Glutamatergic neuron (in vitro differentiated cells): ENCODE results near the gene CCDC117. TPM values are rescaled to one million over a fixed set of nuclear protein-coding genes. Genes with fewer than 3 reads are reported as not detected.

ENCODE experiments used
- DNase-seq: peaks from one replicate; pipeline ENCODE4 v3.0.0; 2022
- H3K27ac Mint-ChIP-seq: one replicate; pipeline ENCODE4 v1.8.0; 2020; ENCODE audit warnings: mild to moderate bottlenecking, mixed read lengths, inconsistent platforms; ENCODE audit not compliant: unreplicated experiment
- H3K27me3 Mint-ChIP-seq: one replicate; pipeline ENCODE4 v1.8.0; 2020; ENCODE audit warnings: mild to moderate bottlenecking, moderate library complexity, mixed read lengths, inconsistent platforms; ENCODE audit not compliant: unreplicated experiment
- H3K36me3 Mint-ChIP-seq: one replicate; pipeline ENCODE4 v1.8.0; 2020; ENCODE audit warnings: mild to moderate bottlenecking, mixed read lengths, inconsistent platforms; ENCODE audit not compliant: unreplicated experiment
- H3K4me1 Mint-ChIP-seq: one replicate; pipeline ENCODE4 v1.8.0; 2020; ENCODE audit warnings: mild to moderate bottlenecking, low read depth, mixed read lengths, inconsistent platforms; ENCODE audit not compliant: unreplicated experiment
- H3K4me3 Mint-ChIP-seq: one replicate; pipeline ENCODE4 v1.8.0; 2020; ENCODE audit warnings: mild to moderate bottlenecking, mixed read lengths, inconsistent platforms; ENCODE audit not compliant: unreplicated experiment
- H3K9me3 Mint-ChIP-seq: one replicate; pipeline ENCODE4 v1.8.0; 2020; ENCODE audit warnings: mild to moderate bottlenecking, moderate library complexity, mixed read lengths, inconsistent platforms; ENCODE audit not compliant: unreplicated experiment
- total RNA-seq: library from RNA; stranded (reverse); fragmentation: NEBNext Ultra II Directional; extraction: Animal tissue kit (Norgen Biotek cat#: 25700); gene quantifications from one replicate; pipeline ENCODE4 v1.2.1, GENCODE V29; 2021; ENCODE audit not compliant: unreplicated experiment
- TF ChIP-seq, protein P1 (sequence below): fragments of 200-600 bp; sonication (generic); IDR thresholded peaks from one replicate; pipeline ENCODE4 v1.5.0; 2021; ENCODE audit not compliant: partially characterized antibody, unreplicated experiment

The CCDC117 gene
- total RNA-seq, 1 donor from 2014 or later, result 11.7 TPM

DNA sequence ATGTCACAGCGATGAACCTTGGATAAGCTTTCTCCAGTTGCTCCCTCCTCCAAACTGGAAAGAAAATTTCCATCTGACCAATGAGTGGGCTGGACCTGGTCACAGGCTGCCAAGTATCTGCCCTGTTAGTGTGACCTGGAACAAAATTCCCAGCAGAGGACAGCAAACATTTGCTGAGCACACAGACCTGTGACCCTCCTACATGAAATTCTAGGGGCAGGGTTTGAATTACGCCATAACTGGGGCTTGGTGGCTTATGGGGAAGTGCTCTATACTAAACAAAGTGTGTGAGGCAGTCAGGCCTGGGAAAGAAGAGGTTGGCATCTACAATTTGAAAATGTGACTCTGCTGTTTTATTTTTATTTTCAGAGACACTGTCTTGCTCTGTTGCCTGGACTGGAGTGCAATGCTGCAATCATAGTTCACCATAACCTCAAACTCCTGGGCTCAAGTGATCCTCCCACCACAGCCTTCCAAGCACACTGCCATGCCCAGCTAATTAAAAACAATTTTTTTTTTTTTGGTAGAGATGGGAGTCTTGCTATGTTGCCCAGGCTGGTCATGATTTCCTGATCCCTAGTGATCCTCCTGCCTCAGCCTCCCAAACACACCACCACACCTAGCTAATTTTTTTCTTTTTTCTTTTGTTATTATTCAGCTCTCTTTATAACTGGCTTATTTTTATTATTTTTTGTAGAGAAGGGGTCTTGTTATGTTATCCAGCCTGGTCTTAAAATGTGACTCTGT lies 41.5 kb downstream of the CCDC117 start:
- Mint-ChIP-seq H3K27ac (no peak overlapping the region), H3K27me3 (peaks cover 5% of the 10 kb centered on the region), H3K4me3 (no peak overlapping the region), H3K9me3 (no peaks in the 10 kb centered on the region), H3K4me1 (peaks cover 2% of the 10 kb centered on the region), H3K36me3 (no peaks in the 10 kb centered on the region)
- TF ChIP-seq, protein P1, sequence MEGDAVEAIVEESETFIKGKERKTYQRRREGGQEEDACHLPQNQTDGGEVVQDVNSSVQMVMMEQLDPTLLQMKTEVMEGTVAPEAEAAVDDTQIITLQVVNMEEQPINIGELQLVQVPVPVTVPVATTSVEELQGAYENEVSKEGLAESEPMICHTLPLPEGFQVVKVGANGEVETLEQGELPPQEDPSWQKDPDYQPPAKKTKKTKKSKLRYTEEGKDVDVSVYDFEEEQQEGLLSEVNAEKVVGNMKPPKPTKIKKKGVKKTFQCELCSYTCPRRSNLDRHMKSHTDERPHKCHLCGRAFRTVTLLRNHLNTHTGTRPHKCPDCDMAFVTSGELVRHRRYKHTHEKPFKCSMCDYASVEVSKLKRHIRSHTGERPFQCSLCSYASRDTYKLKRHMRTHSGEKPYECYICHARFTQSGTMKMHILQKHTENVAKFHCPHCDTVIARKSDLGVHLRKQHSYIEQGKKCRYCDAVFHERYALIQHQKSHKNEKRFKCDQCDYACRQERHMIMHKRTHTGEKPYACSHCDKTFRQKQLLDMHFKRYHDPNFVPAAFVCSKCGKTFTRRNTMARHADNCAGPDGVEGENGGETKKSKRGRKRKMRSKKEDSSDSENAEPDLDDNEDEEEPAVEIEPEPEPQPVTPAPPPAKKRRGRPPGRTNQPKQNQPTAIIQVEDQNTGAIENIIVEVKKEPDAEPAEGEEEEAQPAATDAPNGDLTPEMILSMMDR, result no peak
- no peak for DNase-seq

DNA sequence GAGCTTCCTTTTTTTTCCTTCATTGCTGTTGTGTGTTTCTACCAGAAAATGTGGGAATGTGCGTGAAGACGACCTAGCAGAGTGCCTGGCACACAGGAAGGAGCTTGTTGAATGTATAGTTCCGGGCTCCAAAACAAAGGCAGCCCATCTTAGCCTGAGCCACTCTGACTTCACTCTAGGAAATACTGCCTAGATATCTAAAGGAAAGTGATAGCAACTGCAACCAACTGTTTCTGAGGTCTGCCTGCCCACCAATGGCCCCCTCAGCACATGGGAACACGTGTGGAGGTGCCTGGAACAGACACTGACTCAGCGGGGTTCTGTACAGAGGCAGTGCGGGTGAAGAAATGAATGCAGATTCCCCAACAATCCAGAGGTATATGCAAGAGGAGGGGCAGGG lies 42.6 kb downstream of the CCDC117 start:
- no peak overlapping the region for H3K27ac Mint-ChIP-seq
- no peak overlapping the region for H3K4me3 Mint-ChIP-seq
- peaks cover 2% of the 10 kb centered on the region for H3K27me3 Mint-ChIP-seq
- no peaks in the 10 kb centered on the region for H3K9me3 Mint-ChIP-seq
- DNase-seq, result no peak
- H3K36me3 Mint-ChIP-seq, result no peaks in the 10 kb centered on the region
- H3K4me1 Mint-ChIP-seq, result peaks cover 3% of the 10 kb centered on the region
- TF ChIP-seq, protein P1, result no peak

DNA sequence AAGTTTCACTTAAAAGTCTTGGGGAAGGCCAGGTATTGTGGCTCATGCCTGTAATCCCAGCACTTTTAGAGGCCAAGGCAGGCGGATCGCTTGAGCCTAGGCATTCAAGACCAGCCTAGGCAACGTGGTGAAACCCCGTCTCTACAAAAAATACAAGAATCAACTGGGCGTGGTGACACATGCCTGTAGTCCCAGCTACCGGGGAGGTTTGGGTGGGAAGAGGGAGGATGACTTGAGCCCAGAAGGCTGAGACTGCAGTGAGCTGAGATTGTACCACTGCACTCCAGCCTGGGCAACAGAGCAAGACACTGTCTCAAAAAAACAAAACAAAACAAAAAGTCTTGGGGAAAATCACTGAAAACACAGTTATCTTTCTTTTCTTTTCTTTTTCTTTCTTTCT lies 43.2 kb downstream of the CCDC117 start:
- Mint-ChIP-seq H3K4me3 (no peak overlapping the region), H3K36me3 (no peaks in the 10 kb centered on the region), H3K4me1 (peaks cover 3% of the 10 kb centered on the region), H3K27me3 (peaks cover 2% of the 10 kb centered on the region), H3K9me3 (no peaks in the 10 kb centered on the region), H3K27ac (no peak overlapping the region)
- DNase-seq, result no peak
- TF ChIP-seq, protein P1, result no peak

DNA sequence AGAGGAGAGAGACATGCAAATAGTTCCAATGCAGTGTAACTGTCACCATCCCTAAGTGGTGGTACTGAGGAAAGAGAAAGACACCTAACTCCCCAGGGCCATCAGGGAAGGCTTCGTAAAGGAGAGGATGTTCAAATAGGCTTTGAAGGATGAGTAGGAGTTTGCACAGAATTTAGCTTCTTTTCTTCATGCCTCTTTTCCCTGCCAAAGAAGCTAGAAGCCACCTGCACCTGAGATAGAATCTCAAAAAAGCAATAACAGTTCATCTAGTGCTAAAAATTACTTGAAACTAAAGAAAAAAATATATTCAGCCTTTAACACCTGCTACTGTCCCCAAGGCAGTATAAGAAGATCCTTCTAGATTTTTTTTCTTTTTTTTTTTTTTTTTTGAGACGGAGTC lies 44.6 kb downstream of the CCDC117 start:
- no peak overlapping the region for H3K27ac Mint-ChIP-seq
- peaks cover 3% of the 10 kb centered on the region for H3K4me1 Mint-ChIP-seq
- H3K4me3 Mint-ChIP-seq, result no peak overlapping the region
- H3K9me3 Mint-ChIP-seq, result no peaks in the 10 kb centered on the region
- H3K36me3 Mint-ChIP-seq, result no peaks in the 10 kb centered on the region
- H3K27me3 Mint-ChIP-seq, result peaks cover 2% of the 10 kb centered on the region
- DNase-seq, result no peak
- TF ChIP-seq, protein P1, result no peak
